Astrocyte (in vitro differentiated cells and primary cell): Measurements from ENCODE around the gene DCAF12. TPM values are rescaled to one million over a fixed set of nuclear protein-coding genes. Genes with fewer than 3 reads are reported as not detected.

Experiments used
- DNase-seq: peaks from one replicate; pipeline ENCODE4 v3.0.0-alpha.2; 2010; ENCODE audit warnings: low read depth
- FAIRE-seq: peaks from 2 replicates; lab custom pipeline; 2011; peaks lifted over from hg19 to GRCh38; lab: Jason Lieb, UNC
- H2AFZ ChIP-seq: 2 replicates; pipeline ENCODE4 v1.6.0; 2012; ENCODE audit warnings: low read depth, low read length, inconsistent platforms
- H3K27ac ChIP-seq: 2 replicates; pipeline ENCODE4 v1.5.1; 2011; ENCODE audit warnings: low read depth, low read length, inconsistent platforms
- H3K27me3 ChIP-seq: 2 replicates; pipeline ENCODE4 v1.6.0; 2011; ENCODE audit warnings: low read length, inconsistent platforms; ENCODE audit not compliant: insufficient read depth
- H3K36me3 ChIP-seq: 2 replicates; pipeline ENCODE4 v1.5.1; 2011; ENCODE audit warnings: low read length, inconsistent platforms; ENCODE audit not compliant: insufficient read depth
- H3K4me1 ChIP-seq: 2 replicates; pipeline ENCODE4 v1.5.1; 2011; ENCODE audit warnings: low read length, inconsistent platforms; ENCODE audit not compliant: insufficient read depth
- H3K4me2 ChIP-seq: 2 replicates; pipeline ENCODE4 v1.6.0; 2012; ENCODE audit warnings: low read length, inconsistent platforms
- H3K4me3 ChIP-seq: 2 replicates; pipeline ENCODE4 v1.5.1; 2011; ENCODE audit warnings: low read depth, mild to moderate bottlenecking, low read length, inconsistent platforms; ENCODE audit not compliant: insufficient read depth
- H3K79me2 ChIP-seq: 2 replicates; pipeline ENCODE4 v1.6.0; 2012; ENCODE audit warnings: mild to moderate bottlenecking, low read length, inconsistent platforms; ENCODE audit not compliant: insufficient read depth
- H3K9ac ChIP-seq: 2 replicates; pipeline ENCODE4 v1.6.0; 2012; ENCODE audit warnings: mild to moderate bottlenecking, low read length, inconsistent platforms
- H3K9me3 ChIP-seq: 2 replicates; pipeline ENCODE4 v1.5.1; 2012; ENCODE audit warnings: low read depth, mild to moderate bottlenecking, low read length, inconsistent platforms; ENCODE audit not compliant: insufficient read depth
- H4K20me1 ChIP-seq: 2 replicates; pipeline ENCODE4 v1.6.0; 2012; ENCODE audit warnings: low read length, inconsistent platforms; ENCODE audit not compliant: insufficient read depth
- H3K27ac Mint-ChIP-seq: one replicate; pipeline ENCODE4 v1.8.0; 2021; ENCODE audit warnings: mild to moderate bottlenecking, mixed read lengths; ENCODE audit not compliant: unreplicated experiment
- H3K27me3 Mint-ChIP-seq: one replicate; pipeline ENCODE4 v1.8.0; 2021; ENCODE audit warnings: low read depth, mixed read lengths; ENCODE audit not compliant: unreplicated experiment
- H3K36me3 Mint-ChIP-seq: one replicate; pipeline ENCODE4 v1.8.0; 2021; ENCODE audit warnings: low read depth, mixed read lengths; ENCODE audit not compliant: unreplicated experiment
- H3K4me1 Mint-ChIP-seq: one replicate; pipeline ENCODE4 v1.8.0; 2021; ENCODE audit warnings: low read depth, mixed read lengths; ENCODE audit not compliant: unreplicated experiment
- H3K4me3 Mint-ChIP-seq: one replicate; pipeline ENCODE4 v1.8.0; 2021; ENCODE audit warnings: mild to moderate bottlenecking, moderate library complexity, mixed read lengths; ENCODE audit not compliant: unreplicated experiment
- H3K9me3 Mint-ChIP-seq: one replicate; pipeline ENCODE4 v1.8.0; 2021; ENCODE audit warnings: mild to moderate bottlenecking, mixed read lengths; ENCODE audit not compliant: unreplicated experiment
- EZH2 ChIP-seq: IDR thresholded peaks from 2 replicates; pipeline ENCODE4 v1.6.1; 2012; ENCODE audit warnings: mild to moderate bottlenecking, low read length, inconsistent platforms; ENCODE audit not compliant: insufficient read depth
- total RNA-seq: library from RNA; stranded (reverse); gene quantifications from 2 replicates; pipeline ENCODE4 v1.2.1, GENCODE V29; 2021
- TF ChIP-seq, protein P1 (sequence below): IDR thresholded peaks from 2 replicates; pipeline ENCODE4 v1.5.1; 2011; ENCODE audit warnings: low read depth, mild to moderate bottlenecking, inconsistent platforms, low read length, moderate library complexity; ENCODE audit not compliant: insufficient read depth

The DCAF12 gene
- total RNA-seq, 1 donor from 2014 or later, result 36.0 TPM

DNA sequence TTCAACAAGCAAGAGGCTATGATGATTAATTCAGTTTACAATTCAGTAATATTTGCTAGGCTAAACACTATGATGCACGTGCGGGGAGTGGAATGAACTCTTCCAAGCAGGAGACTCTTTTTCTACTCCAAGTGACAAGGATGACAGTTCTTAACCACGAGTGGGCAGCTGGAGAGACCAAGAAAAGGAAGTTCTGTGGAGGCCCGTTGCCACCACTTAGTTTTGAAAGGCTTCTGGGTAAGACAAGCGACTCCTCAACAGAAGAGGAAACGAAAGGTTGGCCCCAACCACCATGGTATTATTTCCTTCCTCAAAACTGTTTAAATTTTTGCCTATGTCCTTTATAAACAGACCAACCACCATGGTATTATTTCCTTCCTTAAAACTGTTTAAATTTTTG lies 2.8 kb downstream of the DCAF12 start:
- Mint-ChIP-seq H3K4me1 (peaks cover 21% of the 10 kb centered on the region), H3K4me3 (peak overlapping the region; percentile 98), H3K27ac (peak overlapping the region; percentile 38), H3K9me3 (no peaks in the 10 kb centered on the region), H3K36me3 (peaks cover 3% of the 10 kb centered on the region), H3K27me3 (no peaks in the 10 kb centered on the region)
- Histone ChIP-seq H3K4me2 (peak overlapping the region; percentile 91), H3K4me1 (peaks cover 8% of the 10 kb centered on the region), H3K9ac (no peak overlapping the region), H3K27ac (no peak overlapping the region), H3K27me3 (no peaks in the 10 kb centered on the region), H3K4me3 (no peak overlapping the region), H4K20me1 (peaks cover 52% of the 10 kb centered on the region), H3K79me2 (peaks cover 76% of the 10 kb centered on the region), H2AFZ (no peak overlapping the region), H3K36me3 (peaks cover 18% of the 10 kb centered on the region), H3K9me3 (no peaks in the 10 kb centered on the region)
- DNase-seq (no peak), FAIRE-seq (no peak)
- no peak for TF ChIP-seq EZH2
- TF ChIP-seq, protein P1, sequence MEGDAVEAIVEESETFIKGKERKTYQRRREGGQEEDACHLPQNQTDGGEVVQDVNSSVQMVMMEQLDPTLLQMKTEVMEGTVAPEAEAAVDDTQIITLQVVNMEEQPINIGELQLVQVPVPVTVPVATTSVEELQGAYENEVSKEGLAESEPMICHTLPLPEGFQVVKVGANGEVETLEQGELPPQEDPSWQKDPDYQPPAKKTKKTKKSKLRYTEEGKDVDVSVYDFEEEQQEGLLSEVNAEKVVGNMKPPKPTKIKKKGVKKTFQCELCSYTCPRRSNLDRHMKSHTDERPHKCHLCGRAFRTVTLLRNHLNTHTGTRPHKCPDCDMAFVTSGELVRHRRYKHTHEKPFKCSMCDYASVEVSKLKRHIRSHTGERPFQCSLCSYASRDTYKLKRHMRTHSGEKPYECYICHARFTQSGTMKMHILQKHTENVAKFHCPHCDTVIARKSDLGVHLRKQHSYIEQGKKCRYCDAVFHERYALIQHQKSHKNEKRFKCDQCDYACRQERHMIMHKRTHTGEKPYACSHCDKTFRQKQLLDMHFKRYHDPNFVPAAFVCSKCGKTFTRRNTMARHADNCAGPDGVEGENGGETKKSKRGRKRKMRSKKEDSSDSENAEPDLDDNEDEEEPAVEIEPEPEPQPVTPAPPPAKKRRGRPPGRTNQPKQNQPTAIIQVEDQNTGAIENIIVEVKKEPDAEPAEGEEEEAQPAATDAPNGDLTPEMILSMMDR, result no peak

DNA sequence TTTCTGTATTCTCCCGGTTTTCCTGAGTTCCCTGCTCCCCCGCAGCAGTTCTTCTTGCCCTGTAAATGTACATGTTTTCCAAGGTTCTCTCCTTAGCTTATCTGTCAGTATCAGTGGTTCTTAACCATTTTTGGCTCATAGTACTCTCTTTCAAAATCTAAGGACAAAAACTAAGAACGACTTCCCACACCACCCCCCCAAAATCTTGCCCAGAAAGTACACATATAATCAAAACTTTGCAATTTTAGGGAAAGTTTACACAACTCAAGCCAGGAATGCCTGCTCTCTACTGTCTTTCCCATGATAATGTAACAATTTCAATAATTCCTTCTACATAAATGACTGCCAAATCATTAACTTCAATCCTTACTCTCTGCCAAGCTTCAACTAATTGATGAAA lies 4.5 kb downstream of the DCAF12 start:
- Mint-ChIP-seq H3K4me3 (no peak overlapping the region), H3K4me1 (peaks cover 21% of the 10 kb centered on the region), H3K27me3 (no peaks in the 10 kb centered on the region), H3K27ac (no peak overlapping the region), H3K36me3 (peaks cover 5% of the 10 kb centered on the region), H3K9me3 (no peaks in the 10 kb centered on the region)
- Histone ChIP-seq H3K4me1 (peaks cover 8% of the 10 kb centered on the region), H3K27me3 (no peaks in the 10 kb centered on the region), H3K9me3 (no peaks in the 10 kb centered on the region), H4K20me1 (peaks cover 52% of the 10 kb centered on the region), H3K4me2 (no peak overlapping the region), H3K9ac (no peak overlapping the region), H3K79me2 (peaks cover 76% of the 10 kb centered on the region), H2AFZ (no peak overlapping the region), H3K4me3 (no peak overlapping the region), H3K36me3 (peaks cover 19% of the 10 kb centered on the region), H3K27ac (no peak overlapping the region)
- FAIRE-seq (no peak), DNase-seq (no peak)
- TF ChIP-seq EZH2, result no peak
- TF ChIP-seq, protein P1, result no peak

DNA sequence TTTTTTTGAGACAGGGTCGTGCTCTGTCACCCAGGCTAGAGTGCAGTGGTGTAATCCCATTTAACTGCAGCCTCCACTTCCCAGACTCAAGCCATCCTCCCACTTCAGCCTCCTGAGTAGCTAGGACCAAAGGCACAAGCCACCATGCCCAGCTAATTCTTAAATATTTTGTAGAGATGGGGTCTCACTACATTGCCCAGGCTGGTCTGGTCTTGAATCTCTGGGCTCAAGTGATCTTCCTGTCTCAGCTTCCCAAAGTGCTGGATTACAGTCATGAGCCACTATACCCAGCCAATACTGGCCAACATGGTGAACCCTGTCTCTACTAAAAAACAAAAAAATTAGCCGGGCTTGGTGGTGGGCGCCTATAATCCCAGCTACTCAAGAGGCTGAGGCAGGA lies 6.8 kb downstream of the DCAF12 start:
- H4K20me1 ChIP-seq, result peaks cover 48% of the 10 kb centered on the region
- H3K27ac ChIP-seq, result no peak overlapping the region
- no peaks in the 10 kb centered on the region for H3K27me3 ChIP-seq
- H3K79me2 ChIP-seq, result peaks cover 65% of the 10 kb centered on the region
- no peak overlapping the region for H3K4me3 ChIP-seq
- TF ChIP-seq EZH2, result no peak
- TF ChIP-seq, protein P1, result no peak
- H3K36me3 Mint-ChIP-seq, result peaks cover 6% of the 10 kb centered on the region
- H3K36me3 ChIP-seq, result peaks cover 21% of the 10 kb centered on the region
- no peak overlapping the region for H3K4me3 Mint-ChIP-seq
- no peak overlapping the region for H3K9ac ChIP-seq
- no peaks in the 10 kb centered on the region for H3K27me3 Mint-ChIP-seq
- FAIRE-seq (no peak), DNase-seq (no peak)
- H3K9me3 ChIP-seq, result no peaks in the 10 kb centered on the region
- peaks cover 16% of the 10 kb centered on the region for H3K4me1 Mint-ChIP-seq
- no peak overlapping the region for H3K27ac Mint-ChIP-seq
- no peak overlapping the region for H3K4me2 ChIP-seq
- no peak overlapping the region for H2AFZ ChIP-seq
- peaks cover under 1% of the 10 kb centered on the region for H3K4me1 ChIP-seq
- no peaks in the 10 kb centered on the region for H3K9me3 Mint-ChIP-seq
